ENCODE measurements around the gene MYL1. TPM values are rescaled to one million over a fixed set of nuclear protein-coding genes. Genes with fewer than 3 reads are reported as not detected.

Gene MYL1
- total and polyA plus RNA-seq, 8 donors, result 1.2 TPM; not detected in 7

DNA sequence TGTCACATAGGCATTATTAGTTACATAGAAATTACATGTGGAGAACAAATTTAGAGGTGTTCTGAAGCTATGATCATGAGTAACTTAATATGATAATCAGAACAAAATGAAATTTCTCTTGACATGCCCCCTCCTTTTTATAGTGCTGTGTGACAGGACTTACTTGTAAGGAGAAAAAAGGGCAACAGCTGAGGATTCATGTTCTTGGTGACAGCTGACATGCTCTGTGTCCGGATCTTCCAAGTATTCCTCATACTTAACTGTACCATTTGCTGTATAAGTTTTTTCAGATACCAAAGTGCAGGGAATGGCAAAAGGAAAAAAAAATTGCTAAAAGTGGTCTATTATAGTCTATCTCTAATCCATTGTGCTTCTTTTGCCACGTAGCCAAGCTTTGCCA is 3.5 kb upstream of the MYL1 start:
- FAIRE-seq, result no peak

DNA sequence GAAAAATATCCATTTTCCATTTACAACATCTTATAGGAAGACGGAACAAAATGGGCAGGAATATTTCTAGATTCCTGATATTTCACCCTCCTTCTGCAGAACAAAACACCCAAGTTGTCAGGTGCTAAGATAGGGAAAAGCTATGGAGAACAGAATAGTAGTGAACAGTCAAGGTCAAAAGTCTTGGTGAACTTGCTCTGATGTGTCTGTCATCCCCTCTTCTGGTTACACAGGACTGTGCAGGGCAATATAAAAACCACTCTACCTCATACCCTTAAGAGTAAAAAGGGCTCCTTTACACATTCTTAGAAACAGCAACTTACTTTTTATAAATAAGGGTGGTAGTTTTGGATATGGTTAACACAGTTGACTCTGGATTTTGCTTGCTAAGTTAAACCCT is 4.4 kb downstream of the MYL1 start:
- no peak for FAIRE-seq
- no peak for ATAC-seq
- no peak for DNase-seq
- Histone ChIP-seq H3K27ac (no peak overlapping the region), H3K4me1 (peaks cover 0 to 5% (median 0%) of the 10 kb centered on the region in 3 donors), H3K9me3 (no peaks in the 10 kb centered on the region), H3K27me3 (no peaks in the 10 kb centered on the region), H3K4me3 (no peak overlapping the region), H3K36me3 (no peaks in the 10 kb centered on the region)
- intact Hi-C loops (cut with DNase I), result no loop called here
- WGBS, 2 donors, result 0 to 40% methylated on average over 1 of the region's 1 CpG
- TF ChIP-seq, protein P1, sequence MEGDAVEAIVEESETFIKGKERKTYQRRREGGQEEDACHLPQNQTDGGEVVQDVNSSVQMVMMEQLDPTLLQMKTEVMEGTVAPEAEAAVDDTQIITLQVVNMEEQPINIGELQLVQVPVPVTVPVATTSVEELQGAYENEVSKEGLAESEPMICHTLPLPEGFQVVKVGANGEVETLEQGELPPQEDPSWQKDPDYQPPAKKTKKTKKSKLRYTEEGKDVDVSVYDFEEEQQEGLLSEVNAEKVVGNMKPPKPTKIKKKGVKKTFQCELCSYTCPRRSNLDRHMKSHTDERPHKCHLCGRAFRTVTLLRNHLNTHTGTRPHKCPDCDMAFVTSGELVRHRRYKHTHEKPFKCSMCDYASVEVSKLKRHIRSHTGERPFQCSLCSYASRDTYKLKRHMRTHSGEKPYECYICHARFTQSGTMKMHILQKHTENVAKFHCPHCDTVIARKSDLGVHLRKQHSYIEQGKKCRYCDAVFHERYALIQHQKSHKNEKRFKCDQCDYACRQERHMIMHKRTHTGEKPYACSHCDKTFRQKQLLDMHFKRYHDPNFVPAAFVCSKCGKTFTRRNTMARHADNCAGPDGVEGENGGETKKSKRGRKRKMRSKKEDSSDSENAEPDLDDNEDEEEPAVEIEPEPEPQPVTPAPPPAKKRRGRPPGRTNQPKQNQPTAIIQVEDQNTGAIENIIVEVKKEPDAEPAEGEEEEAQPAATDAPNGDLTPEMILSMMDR (IDR thresholded peaks at IDR 0.05), result no peak

More for the DNA sequence above, 3.5 kb upstream of the MYL1 start:
- Histone ChIP-seq H3K4me3 (no peak overlapping the region), H3K9me3 (no peaks in the 10 kb centered on the region), H3K27me3 (no peaks in the 10 kb centered on the region), H3K4me1 (no peaks in the 10 kb centered on the region), H3K36me3 (no peaks in the 10 kb centered on the region), H3K27ac (no peak overlapping the region)
- ATAC-seq (no peak), DNase-seq (no peak)
- intact Hi-C loops (cut with DNase I), result no loop called here
- TF ChIP-seq, protein P1 (IDR thresholded peaks at IDR 0.05), result no peak
- WGBS, 2 donors, result 77 to 79% methylated on average over 2 of the region's 2 CpGs

DNA sequence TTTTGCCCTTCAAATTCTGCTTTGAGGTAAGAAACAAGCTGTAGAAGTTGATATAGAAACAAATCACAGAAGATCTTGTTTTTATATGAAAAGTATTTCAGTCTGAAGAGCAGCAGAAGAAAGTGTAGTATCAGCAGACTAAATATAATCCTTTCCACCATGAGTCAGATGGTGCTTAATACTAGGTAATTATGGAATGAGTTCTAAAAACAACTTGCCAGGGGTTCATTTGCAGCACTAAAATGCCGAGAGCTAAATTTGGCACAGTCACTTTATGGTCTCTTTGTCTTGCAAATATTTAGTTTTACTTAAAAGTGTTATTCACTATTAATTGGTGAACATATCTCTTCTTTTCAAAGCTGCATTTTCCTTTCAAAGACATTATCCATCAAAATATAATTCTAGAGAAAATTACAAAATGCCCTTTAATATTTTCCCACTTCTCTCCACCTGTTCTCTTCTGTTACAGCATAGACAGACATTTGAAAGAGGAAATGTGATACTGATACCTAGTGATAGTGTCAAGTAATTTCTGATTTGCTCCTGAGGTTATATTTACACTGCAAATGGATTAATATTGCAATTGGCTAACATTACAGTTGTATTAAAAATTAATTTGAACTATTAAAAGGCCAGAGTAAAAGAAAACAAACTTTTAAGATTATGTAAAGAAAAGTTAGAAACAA is 5.3 kb downstream of the MYL1 start:
- WGBS, 2 donors, result 29 to 41% methylated on average over 1 of the region's 1 CpG
- H3K4me3 ChIP-seq, result no peak overlapping the region
- H3K4me1 ChIP-seq, result peaks cover 0 to 5% (median 0%) of the 10 kb centered on the region in 3 donors
- H3K36me3 ChIP-seq, result no peaks in the 10 kb centered on the region
- DNase-seq (no peak), ATAC-seq (no peak), FAIRE-seq (no peak)
- TF ChIP-seq, protein P1 (IDR thresholded peaks at IDR 0.05), result no peak
- intact Hi-C loops (cut with DNase I), result no loop called here
- no peaks in the 10 kb centered on the region for H3K27me3 ChIP-seq
- no peak overlapping the region for H3K27ac ChIP-seq
- H3K9me3 ChIP-seq, result no peaks in the 10 kb centered on the region

DNA sequence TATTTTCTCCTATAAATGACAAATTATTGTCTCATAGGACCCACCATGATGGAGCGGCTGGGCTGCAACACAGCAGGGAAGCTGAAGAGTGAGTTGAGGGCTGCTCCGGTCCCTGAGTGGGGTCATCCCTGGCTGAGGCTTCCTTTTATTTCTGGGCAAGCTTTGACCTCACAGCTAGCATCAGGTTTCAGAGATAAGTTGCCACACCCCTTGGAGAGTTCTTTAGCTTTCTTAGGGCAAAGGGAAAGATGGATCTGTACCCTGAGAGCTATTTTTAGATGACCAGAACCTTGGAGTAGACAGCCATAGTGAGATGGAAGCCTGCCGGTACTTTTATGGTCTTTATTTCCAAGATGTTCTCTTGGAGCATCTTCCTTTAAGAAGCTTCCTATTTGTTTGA is 11.5 kb downstream of the MYL1 start:
- Histone ChIP-seq H3K4me1 (no peaks in the 10 kb centered on the region), H3K9me3 (no peaks in the 10 kb centered on the region), H3K36me3 (no peaks in the 10 kb centered on the region), H3K4me3 (no peak overlapping the region), H3K27me3 (no peaks in the 10 kb centered on the region), H3K27ac (no peak overlapping the region)
- ATAC-seq, result no peak
- TF ChIP-seq, protein P1 (IDR thresholded peaks at IDR 0.05), result no peak
- 73 to 88% methylated on average over 3 of the region's 3 CpGs for WGBS, 2 donors
- DNase-seq, result no peak
- no peak for FAIRE-seq
- intact Hi-C loops (cut with DNase I), result no loop called here

DNA sequence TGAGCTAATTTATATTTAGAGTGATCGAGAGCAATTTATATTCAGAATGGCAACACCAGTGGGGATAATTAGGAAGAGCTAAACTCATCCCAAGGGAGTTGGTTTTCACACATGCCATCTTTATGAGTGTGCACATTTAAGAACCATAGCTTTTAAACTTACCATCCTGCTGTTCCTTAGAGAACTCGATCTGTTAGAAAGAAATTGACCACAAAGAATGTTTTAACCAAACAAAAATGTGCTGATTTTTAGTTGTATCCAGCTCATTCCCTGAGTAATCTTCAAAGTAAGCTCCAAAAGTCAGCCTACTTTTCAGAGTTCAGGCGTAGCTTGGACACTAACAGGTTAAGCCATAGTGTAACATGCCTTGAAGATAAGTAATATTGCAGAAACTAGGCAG is 12.6 kb downstream of the MYL1 start:
- Histone ChIP-seq H3K27me3 (no peaks in the 10 kb centered on the region), H3K9me3 (no peaks in the 10 kb centered on the region), H3K4me3 (no peak overlapping the region), H3K36me3 (no peaks in the 10 kb centered on the region), H3K27ac (no peak overlapping the region), H3K4me1 (no peaks in the 10 kb centered on the region)
- ATAC-seq (no peak), DNase-seq (no peak), FAIRE-seq (no peak)
- intact Hi-C loops (cut with DNase I), result no loop called here
- 51 to 64% methylated on average over 3 of the region's 3 CpGs for WGBS, 2 donors
- TF ChIP-seq, protein P1 (IDR thresholded peaks at IDR 0.05), result no peak

Measured in pancreas (tissue), 10 donors.